ENCODE measurements around the gene RPH3AL.

- TF ChIP-seq CREB5 (CRISPR knock-in tag; IDR thresholded peaks at IDR 0.05; ENCODE audit: low read depth) (no peak), PATZ1 (CRISPR knock-in tag; IDR thresholded peaks at IDR 0.05; ENCODE audit: borderline replicate concordance) (no peak), ISL1 (CRISPR knock-in tag; IDR thresholded peaks at IDR 0.05) (no peak), RARB (CRISPR knock-in tag; IDR thresholded peaks at IDR 0.05) (no peak), POU6F1 (CRISPR knock-in tag; IDR thresholded peaks at IDR 0.05; ENCODE audit: borderline replicate concordance, low read depth) (no peak), TCF4 (CRISPR knock-in tag; IDR thresholded peaks at IDR 0.05; ENCODE audit: borderline replicate concordance) (no peak), BACH2 (CRISPR knock-in tag; IDR thresholded peaks at IDR 0.05; ENCODE audit: borderline replicate concordance) (no peak), GLIS3 (CRISPR knock-in tag; IDR thresholded peaks at IDR 0.05) (no peak), ZFP30 (CRISPR knock-in tag; IDR thresholded peaks at IDR 0.05) (no peak), CSDC2 (CRISPR knock-in tag; IDR thresholded peaks at IDR 0.05) (no peak), ARNTL (CRISPR knock-in tag; IDR thresholded peaks at IDR 0.05; ENCODE audit: borderline replicate concordance, low read depth) (no peak)
Measured at GRCh38 chr17:259341-259976, 93.1 kb downstream of the RPH3AL start.
